CD4-positive, CD25-positive, alpha-beta regulatory T cell (primary cell): ENCODE measurements around the gene NR3C1. TPM values are rescaled to one million over a fixed set of nuclear protein-coding genes. Genes with fewer than 3 reads are reported as not detected.
"Not testable (repeated sequence)": the region's sequence is repeated elsewhere in the genome, so short reads cannot be mapped to it uniquely, and the experiment has no call there.

Experiments
- ATAC-seq, 2 donors: fragments of 150-1000 bp; cut with Tn5 transposase; one replicate each; pipeline ENCODE4 v1.10.0; 2021; ENCODE audit warnings: low read depth in 2 of 2, moderate number of reproducible peaks in 2 of 2, moderate library complexity in 1 of 2
- DNase-seq, 3 donors: peaks; one replicate each; pipeline versions ENCODE4 v3.0.0 to v3.0.0-alpha.2; 2012 to 2022; ENCODE audit warnings: mixed read lengths in 1 of 3
- H3K27ac ChIP-seq: one replicate; pipeline ENCODE4 v1.7.0; 2013; ENCODE audit warnings: mild to moderate bottlenecking, low read length; ENCODE audit not compliant: insufficient read depth, poor library complexity, severe bottlenecking
- H3K27me3 ChIP-seq: one replicate; pipeline ENCODE4 v1.7.0; 2013; ENCODE audit warnings: low read length; ENCODE audit not compliant: control insufficient read depth, insufficient read depth
- H3K36me3 ChIP-seq: one replicate; pipeline ENCODE4 v1.7.0; 2013; ENCODE audit warnings: mild to moderate bottlenecking, low read length, moderate library complexity; ENCODE audit not compliant: control insufficient read depth, insufficient read depth
- H3K4me1 ChIP-seq: 2 replicates; pipeline ENCODE4 v1.7.0; 2013; ENCODE audit warnings: mild to moderate bottlenecking, low read length; ENCODE audit not compliant: insufficient read depth, control insufficient read depth, poor library complexity, severe bottlenecking
- H3K4me3 ChIP-seq: one replicate; pipeline ENCODE4 v1.7.0; 2013; ENCODE audit warnings: low read depth, mild to moderate bottlenecking, low read length, moderate library complexity
- H3K9me3 ChIP-seq, 2 experiments: 1 replicate in 1 of 2; 2 replicates in 1 of 2; pipeline ENCODE4 v1.7.0; 2013; ENCODE audit warnings: low read length in 2 of 2, mild to moderate bottlenecking in 1 of 2, moderate library complexity in 1 of 2; ENCODE audit not compliant: control insufficient read depth in 2 of 2
- H3K27ac Mint-ChIP-seq, 3 donors: one replicate each; pipeline ENCODE4 v1.8.0; 2020 to 2022; ENCODE audit warnings: mild to moderate bottlenecking in 3 of 3, mixed read lengths in 3 of 3, moderate library complexity in 2 of 3
- H3K27me3 Mint-ChIP-seq: one replicate; pipeline ENCODE4 v1.8.0; 2022; ENCODE audit warnings: mild to moderate bottlenecking, mixed read lengths
- H3K36me3 Mint-ChIP-seq: one replicate; pipeline ENCODE4 v1.8.0; 2020; ENCODE audit warnings: mixed read lengths
- H3K4me1 Mint-ChIP-seq, 4 donors: one replicate each; pipeline ENCODE4 v1.8.0; 2020 to 2022; ENCODE audit warnings: mixed read lengths in 4 of 4, mild to moderate bottlenecking in 1 of 4
- H3K4me3 Mint-ChIP-seq, 4 donors: one replicate each; pipeline ENCODE4 v1.8.0; 2020 to 2022; ENCODE audit warnings: mild to moderate bottlenecking in 4 of 4, mixed read lengths in 4 of 4, moderate library complexity in 3 of 4
- H3K9me3 Mint-ChIP-seq, 7 donors: one replicate each; pipeline ENCODE4 v1.8.0; 2020 to 2022; ENCODE audit warnings: mixed read lengths in 7 of 7, mild to moderate bottlenecking in 3 of 7, moderate library complexity in 2 of 7
- polyA plus RNA-seq, 4 donors: library from polyadenylated mRNA; unstranded; fragments of 300-500 nt; fragmentation: Illumina TruSeq; gene quantifications; one replicate each; pipeline ENCODE4 v1.2.3, GENCODE V29; 2021
- total RNA-seq: library from RNA; stranded (reverse); gene quantifications from one replicate; pipeline ENCODE4 v1.2.3, GENCODE V29; 2022

The NR3C1 gene
- total and polyA plus RNA-seq, 5 donors from 2014 or later: 62.5 to 154 (median 75.1) TPM

DNA sequence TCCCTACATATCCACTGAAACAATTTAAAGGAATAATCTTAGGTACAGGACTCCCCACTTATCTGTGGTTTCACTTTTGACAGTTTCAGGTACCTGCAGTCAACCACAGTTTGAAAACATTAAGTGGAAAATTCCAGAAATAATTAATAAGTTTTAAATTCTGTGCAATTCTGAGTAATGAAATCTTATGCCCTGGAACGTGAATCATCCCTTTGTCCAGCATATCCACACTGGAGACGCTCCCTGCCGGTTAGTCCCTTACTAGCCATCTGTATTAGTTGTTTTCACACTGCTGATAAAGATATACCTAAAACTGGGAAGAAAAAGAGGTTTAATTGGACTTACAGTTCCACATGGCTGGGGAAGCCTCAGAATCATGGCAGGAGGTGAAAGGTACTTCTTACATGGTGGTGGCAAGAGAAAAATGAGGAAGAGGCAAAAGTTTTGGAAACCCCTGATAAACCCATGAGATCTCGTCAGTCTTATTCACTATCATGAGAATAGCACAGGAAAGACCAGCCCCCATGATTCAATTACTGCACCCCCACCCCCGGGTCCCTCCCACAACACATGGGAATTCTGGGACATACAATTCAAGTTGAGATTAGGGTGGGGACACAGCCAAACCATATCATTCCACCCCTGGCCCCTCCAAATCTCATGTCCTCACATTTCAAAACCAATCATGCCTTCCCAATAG lies 80.4 kb downstream of the NR3C1 start:
- Mint-ChIP-seq H3K36me3 (peaks cover 21% of the 10 kb centered on the region), H3K27ac (peak overlapping the region in 1 of 3 donors; percentile 47), H3K4me1 (peaks cover 24 to 84% (median 67%) of the 10 kb centered on the region in 4 donors)
- not testable (repeated sequence) for ATAC-seq, H3K9me3 Mint-ChIP-seq, DNase-seq, H3K27me3 ChIP-seq, H3K9me3 ChIP-seq, H3K36me3 ChIP-seq, H3K4me1 ChIP-seq, H3K27ac ChIP-seq, H3K4me3 Mint-ChIP-seq, H3K4me3 ChIP-seq, H3K27me3 Mint-ChIP-seq

DNA sequence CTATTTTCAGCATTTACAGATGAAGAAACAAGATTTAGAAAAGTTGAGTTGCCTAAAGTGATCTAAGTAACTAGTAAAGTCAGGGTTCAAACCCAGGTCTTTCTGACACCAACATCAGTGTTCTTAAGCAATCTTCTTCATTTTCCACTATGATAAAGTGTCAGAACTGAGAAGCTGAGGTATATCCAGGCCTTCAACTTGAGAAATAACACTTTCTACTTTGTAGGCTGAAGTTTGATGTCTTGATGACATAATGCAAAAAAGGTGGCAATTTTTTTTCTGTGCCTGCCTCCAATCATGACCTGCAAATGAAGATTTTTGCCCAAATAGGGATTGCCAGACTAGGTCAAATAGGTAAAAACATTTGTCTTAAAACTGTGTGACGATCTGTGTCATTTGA lies 81.3 kb downstream of the NR3C1 start:
- Histone ChIP-seq H3K9me3 (no peaks in the 10 kb centered on the region), H3K27ac (no peak overlapping the region), H3K36me3 (no peaks in the 10 kb centered on the region), H3K4me3 (no peak overlapping the region), H3K27me3 (no peaks in the 10 kb centered on the region), H3K4me1 (peaks cover 7% of the 10 kb centered on the region)
- Mint-ChIP-seq H3K9me3 (peaks cover 0 to 2% (median 0%) of the 10 kb centered on the region in 7 donors), H3K27me3 (no peaks in the 10 kb centered on the region), H3K27ac (peak overlapping the region in 1 of 3 donors; percentile 32), H3K4me1 (peaks cover 24 to 80% (median 65%) of the 10 kb centered on the region in 4 donors), H3K4me3 (no peak overlapping the region), H3K36me3 (peaks cover 22% of the 10 kb centered on the region)
- DNase-seq (no peak), ATAC-seq (no peak)

DNA sequence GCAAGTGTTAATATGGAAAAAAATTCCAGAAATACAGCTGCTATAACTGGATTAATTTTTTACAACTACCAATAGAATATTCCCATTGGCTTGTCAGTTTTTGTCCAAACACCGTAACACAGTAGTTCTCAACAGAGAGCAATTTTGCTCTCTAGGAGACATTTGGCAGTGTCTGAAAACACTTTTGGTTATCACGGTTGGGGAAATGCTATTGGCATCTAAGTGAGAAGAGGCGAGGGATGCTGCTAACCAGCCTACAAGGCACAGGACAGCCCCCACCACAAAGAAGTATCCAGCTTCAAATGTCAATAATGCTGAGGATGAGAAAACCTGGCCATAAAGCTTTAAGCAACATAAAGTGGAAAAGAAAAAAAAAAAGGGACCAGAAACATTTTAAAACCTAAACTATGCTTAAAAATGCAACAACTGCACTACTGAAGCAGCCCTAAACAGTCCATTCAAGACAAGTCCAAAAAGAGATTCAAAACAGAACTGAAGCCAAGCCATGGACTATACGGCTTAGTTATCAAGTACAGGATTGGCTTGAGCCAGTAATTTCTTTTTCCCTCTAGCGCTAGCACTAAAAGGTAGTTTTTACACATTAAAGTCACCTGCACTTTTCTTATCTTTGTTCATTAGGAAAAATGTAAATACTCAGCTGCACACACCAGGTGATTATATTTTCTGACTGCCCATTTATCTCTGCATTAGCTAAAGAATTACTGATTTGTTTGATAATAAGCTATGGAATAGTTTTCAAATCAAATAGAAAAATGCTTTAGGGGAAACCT lies 83.9 kb downstream of the NR3C1 start:
- H3K27me3 Mint-ChIP-seq: no peaks in the 10 kb centered on the region
- H3K4me1 Mint-ChIP-seq: peaks cover 24 to 75% (median 60%) of the 10 kb centered on the region in 4 donors
- no peak for ATAC-seq

GRCh38 chr5:143318833-143319232 lies 84.7 kb downstream of the NR3C1 start:
- no peak overlapping the region for H3K4me3 Mint-ChIP-seq
- Histone ChIP-seq H3K9me3 (no peaks in the 10 kb centered on the region), H3K4me3 (no peak overlapping the region), H3K27me3 (no peaks in the 10 kb centered on the region), H3K36me3 (peaks cover 2% of the 10 kb centered on the region), H3K4me1 (peaks cover 4% of the 10 kb centered on the region), H3K27ac (no peak overlapping the region)
- H3K4me1 Mint-ChIP-seq: peaks cover 24 to 73% (median 56%) of the 10 kb centered on the region in 4 donors
- H3K36me3 Mint-ChIP-seq: peaks cover 18% of the 10 kb centered on the region
- no peak for DNase-seq
- H3K9me3 Mint-ChIP-seq: no peaks in the 10 kb centered on the region
- peak overlapping the region in 1 of 3 donors; percentile 31 for H3K27ac Mint-ChIP-seq
- H3K27me3 Mint-ChIP-seq: no peaks in the 10 kb centered on the region
- no peak for ATAC-seq

More for the DNA sequence above, 83.9 kb downstream of the NR3C1 start:
- H3K36me3 Mint-ChIP-seq: peaks cover 15% of the 10 kb centered on the region
- peak overlapping the region; percentile 31 to 60 (median 48) for H3K27ac Mint-ChIP-seq
- Histone ChIP-seq H3K27me3 (no peaks in the 10 kb centered on the region), H3K4me3 (no peak overlapping the region), H3K27ac (no peak overlapping the region), H3K4me1 (peaks cover 7% of the 10 kb centered on the region), H3K36me3 (no peaks in the 10 kb centered on the region), H3K9me3 (no peaks in the 10 kb centered on the region)
- H3K9me3 Mint-ChIP-seq: no peaks in the 10 kb centered on the region
- DNase-seq: no peak
- no peak overlapping the region for H3K4me3 Mint-ChIP-seq

- Histone ChIP-seq H3K4me1 (peaks cover 4% of the 10 kb centered on the region), H3K27me3 (no peaks in the 10 kb centered on the region), H3K4me3 (no peak overlapping the region), H3K9me3 (no peaks in the 10 kb centered on the region), H3K36me3 (peaks cover 7% of the 10 kb centered on the region), H3K27ac (no peak overlapping the region)
- peaks cover 26 to 71% (median 55%) of the 10 kb centered on the region in 4 donors for H3K4me1 Mint-ChIP-seq
- no peaks in the 10 kb centered on the region for H3K27me3 Mint-ChIP-seq
- no peak overlapping the region for H3K4me3 Mint-ChIP-seq
- no peak overlapping the region for H3K27ac Mint-ChIP-seq
- peaks cover 22% of the 10 kb centered on the region for H3K36me3 Mint-ChIP-seq
- ATAC-seq (no peak), DNase-seq (no peak)
- no peaks in the 10 kb centered on the region for H3K9me3 Mint-ChIP-seq
These were observed 85.2 kb downstream of the NR3C1 start for GRCh38 chr5:143318270-143318669.

DNA sequence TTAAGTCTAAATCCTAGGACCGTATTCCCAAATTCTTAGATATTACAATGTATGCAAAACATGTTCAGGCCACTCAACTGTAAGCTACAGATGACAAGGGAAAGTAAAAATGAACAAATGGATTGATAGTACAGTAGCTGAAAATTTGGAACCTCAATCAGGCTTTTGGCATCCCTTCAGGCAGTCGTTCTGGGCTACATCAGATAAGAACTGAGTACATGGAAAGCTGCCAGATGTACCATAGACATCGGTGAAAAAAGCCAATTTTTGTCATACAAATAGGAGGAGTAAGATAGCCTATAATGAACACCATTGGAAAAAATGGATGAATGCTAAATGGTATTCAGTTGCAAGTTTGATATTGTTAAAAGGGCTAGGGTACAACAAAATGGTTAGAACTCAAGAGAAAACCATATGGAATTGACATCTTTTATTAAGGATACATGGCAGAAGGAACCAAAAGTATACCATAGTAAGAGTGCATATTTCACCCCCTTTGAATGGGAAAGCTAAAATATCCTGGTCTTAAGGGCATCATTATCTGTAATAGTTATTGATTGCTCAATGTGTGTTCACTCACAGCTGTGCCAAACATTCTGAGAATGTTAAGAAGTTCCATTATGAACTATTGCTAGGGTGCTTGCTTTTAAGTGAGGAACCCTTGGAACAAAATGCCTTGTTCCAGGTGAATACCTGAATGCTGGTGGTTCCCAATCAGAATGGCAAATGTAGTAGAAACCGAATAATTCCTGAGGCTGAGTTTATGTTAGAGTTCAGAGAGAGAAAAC lies 86.4 kb downstream of the NR3C1 start:
- Histone ChIP-seq H3K4me3 (no peak overlapping the region), H3K27ac (no peak overlapping the region), H3K4me1 (no peaks in the 10 kb centered on the region), H3K27me3 (no peaks in the 10 kb centered on the region), H3K9me3 (no peaks in the 10 kb centered on the region), H3K36me3 (peaks cover 19% of the 10 kb centered on the region)
- H3K4me3 Mint-ChIP-seq: no peak overlapping the region
- no peak for DNase-seq
- ATAC-seq: no peak
- peak overlapping the region in 1 of 3 donors; percentile 38 for H3K27ac Mint-ChIP-seq
- H3K4me1 Mint-ChIP-seq: peaks cover 20 to 63% (median 47%) of the 10 kb centered on the region in 4 donors
- no peaks in the 10 kb centered on the region for H3K9me3 Mint-ChIP-seq
- H3K36me3 Mint-ChIP-seq: peaks cover 24% of the 10 kb centered on the region
- no peaks in the 10 kb centered on the region for H3K27me3 Mint-ChIP-seq

DNA sequence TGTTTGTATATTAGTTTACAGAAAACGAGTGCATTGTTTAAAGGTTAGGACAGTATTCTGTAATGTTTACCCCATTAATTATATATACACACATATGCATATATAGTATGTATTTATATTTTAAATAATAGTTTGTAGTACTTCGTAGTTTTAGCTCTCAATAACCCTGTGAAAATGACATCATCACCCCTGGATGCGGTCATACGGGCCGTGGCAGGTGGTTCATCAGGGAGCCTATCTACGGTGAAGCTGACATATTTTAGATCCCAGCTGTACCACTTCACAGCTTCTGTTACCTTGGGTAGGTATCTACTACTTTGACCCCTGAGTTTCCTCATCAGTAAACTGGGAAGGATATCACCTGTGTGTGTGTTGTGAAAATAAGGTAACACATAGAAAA lies 87.1 kb downstream of the NR3C1 start:
- Mint-ChIP-seq H3K9me3 (peaks cover 0 to 2% (median 0%) of the 10 kb centered on the region in 7 donors), H3K4me1 (peaks cover 19 to 58% (median 42%) of the 10 kb centered on the region in 4 donors), H3K4me3 (no peak overlapping the region), H3K27me3 (no peaks in the 10 kb centered on the region), H3K27ac (no peak overlapping the region), H3K36me3 (peaks cover 31% of the 10 kb centered on the region)
- Histone ChIP-seq H3K36me3 (peaks cover 26% of the 10 kb centered on the region), H3K27ac (no peak overlapping the region), H3K9me3 (no peaks in the 10 kb centered on the region), H3K4me3 (no peak overlapping the region), H3K4me1 (no peaks in the 10 kb centered on the region), H3K27me3 (no peaks in the 10 kb centered on the region)
- ATAC-seq: no peak
- DNase-seq: no peak
